ENCODE data around the gene KCNN3.

DNA sequence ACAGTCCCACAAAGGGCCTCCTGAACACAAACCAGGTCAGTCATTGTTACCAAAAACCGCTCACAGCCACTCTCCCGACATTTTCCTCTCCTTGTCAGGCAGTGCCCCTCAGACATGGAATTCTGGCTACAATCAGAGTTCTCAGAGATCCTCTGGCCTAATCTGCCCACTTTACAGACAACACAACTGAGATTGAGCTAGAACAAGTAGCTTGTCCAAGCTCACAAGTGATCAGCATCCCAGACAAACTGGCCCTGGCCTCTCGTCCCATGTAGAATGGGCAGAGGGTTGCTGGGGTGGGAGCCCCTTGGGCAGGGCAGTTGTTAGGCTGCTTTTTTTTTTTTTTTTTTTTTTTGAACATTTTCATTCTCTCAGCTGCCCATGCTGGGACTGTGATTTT is 57.2 kb downstream of the KCNN3 start:
- TF ChIP-seq POLR2AphosphoS5 (IDR thresholded peaks at IDR 0.05) (no peak), EP300 (IDR thresholded peaks at IDR 0.05) (no peak)

Data from esophagus muscularis mucosa (tissue), 3 donors.